GM23338 (cell line): ENCODE results near the gene LINGO1. TPM values are rescaled to one million over a fixed set of nuclear protein-coding genes. Genes with fewer than 3 reads are reported as not detected.

ENCODE experiments used
- ATAC-seq: fragments of 200-7000 bp; cut with Tn5 transposase; 3 replicates; pipeline ENCODE4 v1.9.1; 2020
- DNase-seq: peaks from one replicate; pipeline ENCODE4 v3.0.0-alpha.2; 2015; ENCODE audit warnings: low spot score
- H2AFZ ChIP-seq: fragments of 200-600 bp; sonication (generic); 2 replicates; pipeline ENCODE4 v1.8.0; 2016; ENCODE audit warnings: antibody characterized with exemption, mild to moderate bottlenecking, moderate library complexity
- H3F3A ChIP-seq: fragments of 200-600 bp; sonication (generic); replicated peaks from 2 replicates; pipeline ENCODE4 v1.8.0; 2017; ENCODE audit warnings: antibody characterized with exemption, mixed run types, low read depth
- H3K27ac ChIP-seq: fragments of 200-600 bp; sonication (generic); 2 replicates; pipeline ENCODE4 v1.6.1; 2016; ENCODE audit warnings: low read depth
- H3K27me3 ChIP-seq: fragments of 200-600 bp; sonication (generic); 2 replicates; pipeline ENCODE4 v1.8.0; 2016; ENCODE audit warnings: mild to moderate bottlenecking, mixed run types, moderate library complexity; ENCODE audit not compliant: insufficient read depth
- H3K36me3 ChIP-seq: fragments of 200-600 bp; sonication (generic); 2 replicates; pipeline ENCODE4 v1.8.0; 2016; ENCODE audit warnings: mild to moderate bottlenecking; ENCODE audit not compliant: insufficient read depth
- H3K4me1 ChIP-seq: fragments of 200-600 bp; sonication (generic); 2 replicates; pipeline ENCODE4 v1.8.0; 2016; ENCODE audit warnings: mild to moderate bottlenecking, moderate library complexity; ENCODE audit not compliant: insufficient read depth
- H3K4me2 ChIP-seq: fragments of 200-600 bp; sonication (generic); 2 replicates; pipeline ENCODE4 v1.7.1; 2017; ENCODE audit warnings: mixed run types
- H3K4me3 ChIP-seq: fragments of 200-600 bp; sonication (generic); 2 replicates; pipeline ENCODE4 v1.6.1; 2016; ENCODE audit warnings: mixed run types
- H3K79me2 ChIP-seq: fragments of 200-600 bp; sonication (generic); replicated peaks from 2 replicates; pipeline ENCODE4 v1.8.0; 2017; ENCODE audit warnings: mild to moderate bottlenecking; ENCODE audit not compliant: insufficient read depth
- H3K9me2 ChIP-seq: fragments of 200-600 bp; sonication (generic); 2 replicates; pipeline ENCODE4 v1.8.0; 2017; ENCODE audit not compliant: insufficient read depth
- H4K20me1 ChIP-seq: fragments of 200-600 bp; sonication (generic); replicated peaks from 2 replicates; pipeline ENCODE4 v1.8.0; 2017; ENCODE audit warnings: mild to moderate bottlenecking; ENCODE audit not compliant: insufficient read depth
- H3K27ac Mint-ChIP-seq: 2 replicates; pipeline ENCODE4 v1.8.0; 2020; ENCODE audit warnings: inconsistent platforms, mild to moderate bottlenecking, moderate library complexity, mixed read lengths
- H3K27me3 Mint-ChIP-seq: 3 replicates; pipeline ENCODE4 v1.8.0; 2022; ENCODE audit warnings: low read depth, mild to moderate bottlenecking, moderate library complexity, mixed read lengths, inconsistent platforms; ENCODE audit not compliant: insufficient read depth, poor library complexity
- H3K36me3 Mint-ChIP-seq: 3 replicates; pipeline ENCODE4 v1.8.0; 2021; ENCODE audit warnings: low read depth, mild to moderate bottlenecking, inconsistent platforms, moderate library complexity, mixed read lengths
- H3K4me1 Mint-ChIP-seq: 3 replicates; pipeline ENCODE4 v1.8.0; 2020; ENCODE audit warnings: mild to moderate bottlenecking, inconsistent platforms, mixed read lengths
- H3K4me3 Mint-ChIP-seq: 3 replicates; pipeline ENCODE4 v1.8.0; 2021; ENCODE audit warnings: moderate library complexity, mild to moderate bottlenecking, inconsistent platforms, mixed read lengths
- H3K9me3 Mint-ChIP-seq: 3 replicates; pipeline ENCODE4 v1.8.0; 2020; ENCODE audit warnings: moderate library complexity, mild to moderate bottlenecking, inconsistent platforms, mixed read lengths
- EZH2phosphoT487 ChIP-seq: fragments of 200-600 bp; sonication (generic); IDR thresholded peaks from one replicate; pipeline ENCODE4 v1.8.1; 2018; ENCODE audit warnings: antibody characterized with exemption; ENCODE audit not compliant: unreplicated experiment
- JUNB ChIP-seq: IDR thresholded peaks from one replicate; pipeline ENCODE4 v1.6.1; 2016; ENCODE audit warnings: antibody characterized with exemption; ENCODE audit not compliant: unreplicated experiment
- polyA plus RNA-seq: library from polyadenylated mRNA; unstranded; fragments of >200 nt; fragmentation: Nextera tagmentation; extraction: Ambion mirVana; gene quantifications from 2 replicates; pipeline ENCODE4 v1.2.1, GENCODE V29; 2016
- total RNA-seq: library from RNA; depleted of rRNA; stranded (reverse); fragments of >200 nt; shearing (Covaris generic); gene quantifications from 2 replicates; pipeline ENCODE4 v1.2.3, GENCODE V29; 2014
- TF ChIP-seq, protein P1 (sequence below): fragments of 250-450 bp; sonication (Bioruptor Pico); IDR thresholded peaks from 2 replicates; pipeline ENCODE4 v1.5.0; 2020; ENCODE audit warnings: mild to moderate bottlenecking, moderate library complexity
- TF ChIP-seq, protein P2 (sequence below): IDR thresholded peaks from 2 replicates; pipeline ENCODE4 v1.6.1; 2016; ENCODE audit warnings: antibody characterized with exemption
- TF ChIP-seq, protein P3 (sequence below), 2 experiments: fragments of 200-600 bp in 1 of 2; sonication (generic) in 1 of 2; conservative IDR thresholded peaks; 2 replicates each; pipeline versions ENCODE4 v1.5.1 to v1.6.1; 2016 to 2017; ENCODE audit warnings: antibody characterized with exemption in 2 of 2, low read depth in 2 of 2, mild to moderate bottlenecking in 2 of 2, moderate library complexity in 1 of 2

LINGO1 gene
- total and polyA plus RNA-seq, 2 experiments from 2014 or later, result 16.9 to 63.1 TPM

DNA sequence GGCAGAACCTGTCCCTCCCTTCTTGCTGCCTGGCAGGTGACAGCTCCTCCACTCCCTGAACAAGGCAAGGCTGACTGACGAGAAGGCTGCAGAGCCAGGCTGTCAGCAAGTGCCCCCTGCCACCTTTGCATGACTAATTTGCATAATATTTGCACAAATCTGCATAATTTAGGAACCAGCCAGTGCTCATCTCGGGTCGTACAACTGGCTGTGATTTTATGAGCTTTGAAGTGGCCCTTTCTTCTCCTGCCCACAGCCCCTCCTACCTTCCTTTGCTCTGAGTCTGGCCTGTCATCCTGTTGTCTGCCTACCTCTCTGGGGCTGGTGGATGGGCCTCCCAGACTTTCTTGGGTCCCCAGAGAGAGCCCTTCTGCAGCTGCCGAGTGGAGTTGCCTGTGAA, 58.9 kb downstream of the LINGO1 start (continued):
- TF ChIP-seq, protein P1, sequence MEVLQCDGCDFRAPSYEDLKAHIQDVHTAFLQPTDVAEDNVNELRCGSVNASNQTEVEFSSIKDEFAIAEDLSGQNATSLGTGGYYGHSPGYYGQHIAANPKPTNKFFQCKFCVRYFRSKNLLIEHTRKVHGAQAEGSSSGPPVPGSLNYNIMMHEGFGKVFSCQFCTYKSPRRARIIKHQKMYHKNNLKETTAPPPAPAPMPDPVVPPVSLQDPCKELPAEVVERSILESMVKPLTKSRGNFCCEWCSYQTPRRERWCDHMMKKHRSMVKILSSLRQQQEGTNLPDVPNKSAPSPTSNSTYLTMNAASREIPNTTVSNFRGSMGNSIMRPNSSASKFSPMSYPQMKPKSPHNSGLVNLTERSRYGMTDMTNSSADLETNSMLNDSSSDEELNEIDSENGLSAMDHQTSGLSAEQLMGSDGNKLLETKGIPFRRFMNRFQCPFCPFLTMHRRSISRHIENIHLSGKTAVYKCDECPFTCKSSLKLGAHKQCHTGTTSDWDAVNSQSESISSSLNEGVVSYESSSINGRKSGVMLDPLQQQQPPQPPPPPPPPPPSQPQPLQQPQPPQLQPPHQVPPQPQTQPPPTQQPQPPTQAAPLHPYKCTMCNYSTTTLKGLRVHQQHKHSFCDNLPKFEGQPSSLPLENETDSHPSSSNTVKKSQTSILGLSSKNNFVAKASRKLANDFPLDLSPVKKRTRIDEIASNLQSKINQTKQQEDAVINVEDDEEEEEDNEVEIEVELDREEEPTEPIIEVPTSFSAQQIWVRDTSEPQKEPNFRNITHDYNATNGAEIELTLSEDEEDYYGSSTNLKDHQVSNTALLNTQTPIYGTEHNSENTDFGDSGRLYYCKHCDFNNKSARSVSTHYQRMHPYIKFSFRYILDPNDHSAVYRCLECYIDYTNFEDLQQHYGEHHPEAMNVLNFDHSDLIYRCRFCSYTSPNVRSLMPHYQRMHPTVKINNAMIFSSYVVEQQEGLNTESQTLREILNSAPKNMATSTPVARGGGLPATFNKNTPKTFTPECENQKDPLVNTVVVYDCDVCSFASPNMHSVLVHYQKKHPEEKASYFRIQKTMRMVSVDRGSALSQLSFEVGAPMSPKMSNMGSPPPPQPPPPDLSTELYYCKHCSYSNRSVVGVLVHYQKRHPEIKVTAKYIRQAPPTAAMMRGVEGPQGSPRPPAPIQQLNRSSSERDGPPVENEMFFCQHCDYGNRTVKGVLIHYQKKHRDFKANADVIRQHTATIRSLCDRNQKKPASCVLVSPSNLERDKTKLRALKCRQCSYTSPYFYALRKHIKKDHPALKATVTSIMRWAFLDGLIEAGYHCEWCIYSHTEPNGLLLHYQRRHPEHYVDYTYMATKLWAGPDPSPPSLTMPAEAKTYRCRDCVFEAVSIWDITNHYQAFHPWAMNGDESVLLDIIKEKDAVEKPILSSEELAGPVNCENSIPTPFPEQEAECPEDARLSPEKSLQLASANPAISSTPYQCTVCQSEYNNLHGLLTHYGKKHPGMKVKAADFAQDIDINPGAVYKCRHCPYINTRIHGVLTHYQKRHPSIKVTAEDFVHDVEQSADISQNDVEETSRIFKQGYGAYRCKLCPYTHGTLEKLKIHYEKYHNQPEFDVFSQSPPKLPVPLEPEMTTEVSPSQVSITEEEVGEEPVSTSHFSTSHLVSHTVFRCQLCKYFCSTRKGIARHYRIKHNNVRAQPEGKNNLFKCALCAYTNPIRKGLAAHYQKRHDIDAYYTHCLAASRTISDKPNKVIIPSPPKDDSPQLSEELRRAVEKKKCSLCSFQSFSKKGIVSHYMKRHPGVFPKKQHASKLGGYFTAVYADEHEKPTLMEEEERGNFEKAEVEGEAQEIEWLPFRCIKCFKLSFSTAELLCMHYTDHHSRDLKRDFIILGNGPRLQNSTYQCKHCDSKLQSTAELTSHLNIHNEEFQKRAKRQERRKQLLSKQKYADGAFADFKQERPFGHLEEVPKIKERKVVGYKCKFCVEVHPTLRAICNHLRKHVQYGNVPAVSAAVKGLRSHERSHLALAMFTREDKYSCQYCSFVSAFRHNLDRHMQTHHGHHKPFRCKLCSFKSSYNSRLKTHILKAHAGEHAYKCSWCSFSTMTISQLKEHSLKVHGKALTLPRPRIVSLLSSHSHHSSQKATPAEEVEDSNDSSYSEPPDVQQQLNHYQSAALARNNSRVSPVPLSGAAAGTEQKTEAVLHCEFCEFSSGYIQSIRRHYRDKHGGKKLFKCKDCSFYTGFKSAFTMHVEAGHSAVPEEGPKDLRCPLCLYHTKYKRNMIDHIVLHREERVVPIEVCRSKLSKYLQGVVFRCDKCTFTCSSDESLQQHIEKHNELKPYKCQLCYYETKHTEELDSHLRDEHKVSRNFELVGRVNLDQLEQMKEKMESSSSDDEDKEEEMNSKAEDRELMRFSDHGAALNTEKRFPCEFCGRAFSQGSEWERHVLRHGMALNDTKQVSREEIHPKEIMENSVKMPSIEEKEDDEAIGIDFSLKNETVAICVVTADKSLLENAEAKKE (CRISPR knock-in tag), result no peak
- TF ChIP-seq JUNB (no peak), EZH2phosphoT487 (no peak)
- TF ChIP-seq, protein P2, sequence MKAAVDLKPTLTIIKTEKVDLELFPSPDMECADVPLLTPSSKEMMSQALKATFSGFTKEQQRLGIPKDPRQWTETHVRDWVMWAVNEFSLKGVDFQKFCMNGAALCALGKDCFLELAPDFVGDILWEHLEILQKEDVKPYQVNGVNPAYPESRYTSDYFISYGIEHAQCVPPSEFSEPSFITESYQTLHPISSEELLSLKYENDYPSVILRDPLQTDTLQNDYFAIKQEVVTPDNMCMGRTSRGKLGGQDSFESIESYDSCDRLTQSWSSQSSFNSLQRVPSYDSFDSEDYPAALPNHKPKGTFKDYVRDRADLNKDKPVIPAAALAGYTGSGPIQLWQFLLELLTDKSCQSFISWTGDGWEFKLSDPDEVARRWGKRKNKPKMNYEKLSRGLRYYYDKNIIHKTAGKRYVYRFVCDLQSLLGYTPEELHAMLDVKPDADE, result no peak
- TF ChIP-seq, protein P3, sequence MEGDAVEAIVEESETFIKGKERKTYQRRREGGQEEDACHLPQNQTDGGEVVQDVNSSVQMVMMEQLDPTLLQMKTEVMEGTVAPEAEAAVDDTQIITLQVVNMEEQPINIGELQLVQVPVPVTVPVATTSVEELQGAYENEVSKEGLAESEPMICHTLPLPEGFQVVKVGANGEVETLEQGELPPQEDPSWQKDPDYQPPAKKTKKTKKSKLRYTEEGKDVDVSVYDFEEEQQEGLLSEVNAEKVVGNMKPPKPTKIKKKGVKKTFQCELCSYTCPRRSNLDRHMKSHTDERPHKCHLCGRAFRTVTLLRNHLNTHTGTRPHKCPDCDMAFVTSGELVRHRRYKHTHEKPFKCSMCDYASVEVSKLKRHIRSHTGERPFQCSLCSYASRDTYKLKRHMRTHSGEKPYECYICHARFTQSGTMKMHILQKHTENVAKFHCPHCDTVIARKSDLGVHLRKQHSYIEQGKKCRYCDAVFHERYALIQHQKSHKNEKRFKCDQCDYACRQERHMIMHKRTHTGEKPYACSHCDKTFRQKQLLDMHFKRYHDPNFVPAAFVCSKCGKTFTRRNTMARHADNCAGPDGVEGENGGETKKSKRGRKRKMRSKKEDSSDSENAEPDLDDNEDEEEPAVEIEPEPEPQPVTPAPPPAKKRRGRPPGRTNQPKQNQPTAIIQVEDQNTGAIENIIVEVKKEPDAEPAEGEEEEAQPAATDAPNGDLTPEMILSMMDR (conservative IDR thresholded peaks at IDR 0.05; ENCODE audit: low read depth in 2 of 2), result no peak

GRCh38 chr15:77572186-77572585, 60.5 kb downstream of the LINGO1 start:
- Mint-ChIP-seq H3K27ac (no peak overlapping the region), H3K27me3 (peaks cover 9% of the 10 kb centered on the region), H3K9me3 (no peaks in the 10 kb centered on the region), H3K4me3 (no peak overlapping the region), H3K4me1 (peaks cover 29% of the 10 kb centered on the region), H3K36me3 (no peaks in the 10 kb centered on the region)
- Histone ChIP-seq H3K4me1 (peaks cover 19% of the 10 kb centered on the region), H4K20me1 (no peaks in the 10 kb centered on the region), H2AFZ (no peak overlapping the region), H3K27ac (no peak overlapping the region), H3K9me2 (no peaks in the 10 kb centered on the region), H3K27me3 (no peaks in the 10 kb centered on the region), H3K4me3 (no peak overlapping the region), H3K79me2 (no peaks in the 10 kb centered on the region), H3K36me3 (no peaks in the 10 kb centered on the region), H3K4me2 (no peak overlapping the region), H3F3A (0 out of 2 replicates have a peak, but pooled peaks cover 7% of the 10 kb centered on the region)
- no peak for ATAC-seq
- DNase-seq, result no peak
- TF ChIP-seq JUNB, result no peak
- TF ChIP-seq, protein P3 (conservative IDR thresholded peaks at IDR 0.05; ENCODE audit: low read depth in 2 of 2), result no peak
